Activated CD8-positive, alpha-beta T cell treated with anti-CD3 and anti-CD28 coated beads for 36 hours (primary cell): ENCODE results near the gene ANXA9. TPM values are rescaled to one million over a fixed set of nuclear protein-coding genes. Genes with fewer than 3 reads are reported as not detected.
A peak's percentile ranks its signal among the peaks of the same experiment; 100 is the strongest.

ENCODE experiments used
- ATAC-seq: fragments of 200-7000 bp; cut with Tn5 transposase; one replicate; pipeline ENCODE4 v1.10.0; 2021; ENCODE audit warnings: mild to moderate bottlenecking, moderate library complexity
- CTCF ChIA-PET: fragments of 350-600 bp; sonication (Branson Sonifier 250); formaldehyde crosslinking; loops from one replicate; lab custom pipeline; 2021; ENCODE audit warnings: antibody characterized with exemption; lab: Charles Lee
- POLR2A ChIA-PET: fragments of 350-600 bp; sonication (Branson Sonifier 250); formaldehyde crosslinking; loops from one replicate; lab custom pipeline; 2021; ENCODE audit warnings: antibody characterized with exemption; lab: Charles Lee
- DNase-seq: peaks from one replicate; pipeline ENCODE4 v3.0.0-alpha.2; 2020
- H3K27ac Mint-ChIP-seq: one replicate; pipeline ENCODE4 v1.8.0; 2021; ENCODE audit warnings: mild to moderate bottlenecking, mixed read lengths
- H3K27me3 Mint-ChIP-seq: one replicate; pipeline ENCODE4 v1.8.0; 2021; ENCODE audit warnings: mixed read lengths
- H3K36me3 Mint-ChIP-seq: one replicate; pipeline ENCODE4 v1.8.0; 2021; ENCODE audit warnings: low read depth, mixed read lengths
- H3K4me1 Mint-ChIP-seq: one replicate; pipeline ENCODE4 v1.8.0; 2021; ENCODE audit warnings: low read depth, mixed read lengths
- H3K4me3 Mint-ChIP-seq: one replicate; pipeline ENCODE4 v1.8.0; 2021; ENCODE audit warnings: mild to moderate bottlenecking, moderate library complexity, mixed read lengths
- H3K9me3 Mint-ChIP-seq: one replicate; pipeline ENCODE4 v1.8.0; 2021; ENCODE audit warnings: mixed read lengths
- intact Hi-C: fragments of 100-400 bp; cut with micrococcal nuclease; formaldehyde crosslinking; loops from one replicate; pipeline ENCODE4 v1.10.0; 2022
- total RNA-seq, 2 experiments: library from RNA; stranded (reverse); gene quantifications; one replicate each; pipeline ENCODE4 v1.2.3, GENCODE V29; 2021
- TF ChIP-seq, protein P1 (sequence below): fragments of 200-600 bp; IDR thresholded peaks from one replicate; pipeline ENCODE4 v1.8.0; 2022; ENCODE audit warnings: antibody characterized with exemption, mild to moderate bottlenecking

The ANXA9 gene
- total RNA-seq, 2 experiments from 2014 or later, result 0.25 TPM; not detected in 1

DNA sequence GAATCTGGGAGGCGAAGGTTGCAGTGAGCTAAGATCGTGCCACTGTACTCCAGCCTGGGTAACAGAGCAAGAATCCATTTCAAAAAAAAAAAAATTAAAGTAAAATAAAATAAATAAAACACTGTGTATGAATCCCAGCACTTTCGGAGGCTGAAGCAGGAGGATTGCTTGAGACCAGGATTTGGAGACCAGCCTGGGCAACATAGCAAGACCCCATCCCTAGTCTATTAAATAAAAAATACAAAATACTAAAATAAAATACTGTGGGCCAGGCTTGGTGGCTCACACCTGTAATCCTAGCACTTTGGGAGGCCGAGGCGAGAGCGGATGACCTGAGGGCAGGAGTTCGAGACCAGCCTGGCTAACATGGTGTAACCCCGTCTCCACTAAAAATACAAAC, 50.1 kb downstream of the ANXA9 start:
- intact Hi-C loops, result no loop called here
- POLR2A ChIA-PET, result no interaction called here
- no peak overlapping the region for H3K27ac Mint-ChIP-seq
- H3K27me3 Mint-ChIP-seq, result no peaks in the 10 kb centered on the region
- H3K9me3 Mint-ChIP-seq, result no peaks in the 10 kb centered on the region
- no peaks in the 10 kb centered on the region for H3K4me1 Mint-ChIP-seq
- CTCF ChIA-PET, result interaction anchor here (0.7 to 1.4 kb wide), 2 partner anchors 37 to 123 kb away, joined by 4 read pairs; no protein-coding TSS in a partner anchor
- H3K36me3 Mint-ChIP-seq, result peaks cover 10% of the 10 kb centered on the region
- no peak for DNase-seq
- TF ChIP-seq, protein P1, sequence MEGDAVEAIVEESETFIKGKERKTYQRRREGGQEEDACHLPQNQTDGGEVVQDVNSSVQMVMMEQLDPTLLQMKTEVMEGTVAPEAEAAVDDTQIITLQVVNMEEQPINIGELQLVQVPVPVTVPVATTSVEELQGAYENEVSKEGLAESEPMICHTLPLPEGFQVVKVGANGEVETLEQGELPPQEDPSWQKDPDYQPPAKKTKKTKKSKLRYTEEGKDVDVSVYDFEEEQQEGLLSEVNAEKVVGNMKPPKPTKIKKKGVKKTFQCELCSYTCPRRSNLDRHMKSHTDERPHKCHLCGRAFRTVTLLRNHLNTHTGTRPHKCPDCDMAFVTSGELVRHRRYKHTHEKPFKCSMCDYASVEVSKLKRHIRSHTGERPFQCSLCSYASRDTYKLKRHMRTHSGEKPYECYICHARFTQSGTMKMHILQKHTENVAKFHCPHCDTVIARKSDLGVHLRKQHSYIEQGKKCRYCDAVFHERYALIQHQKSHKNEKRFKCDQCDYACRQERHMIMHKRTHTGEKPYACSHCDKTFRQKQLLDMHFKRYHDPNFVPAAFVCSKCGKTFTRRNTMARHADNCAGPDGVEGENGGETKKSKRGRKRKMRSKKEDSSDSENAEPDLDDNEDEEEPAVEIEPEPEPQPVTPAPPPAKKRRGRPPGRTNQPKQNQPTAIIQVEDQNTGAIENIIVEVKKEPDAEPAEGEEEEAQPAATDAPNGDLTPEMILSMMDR, result no peak
- no peak overlapping the region for H3K4me3 Mint-ChIP-seq
- ATAC-seq, result no peak

DNA sequence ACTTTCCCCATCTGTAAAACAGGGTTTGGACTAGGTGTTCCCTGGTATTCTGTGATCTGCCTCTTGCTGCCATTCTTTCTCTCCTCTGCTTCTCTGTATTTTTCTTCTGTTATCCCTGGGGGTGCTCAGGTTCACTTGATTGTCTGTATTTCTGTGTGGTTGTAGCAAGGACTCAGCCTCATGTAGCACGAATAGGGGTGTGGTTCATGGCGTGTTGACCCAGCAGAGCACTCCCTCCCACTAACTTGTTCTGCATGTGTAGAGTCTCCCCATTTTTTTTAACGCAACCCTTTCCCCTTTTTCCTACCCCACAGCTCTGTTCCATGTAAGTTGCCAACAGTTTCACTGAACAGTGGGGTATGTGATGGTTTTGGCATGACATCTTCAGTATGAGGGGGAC, 53.1 kb downstream of the ANXA9 start:
- ATAC-seq, result no peak
- Mint-ChIP-seq H3K4me3 (no peak overlapping the region), H3K27ac (peak overlapping the region; percentile 38), H3K27me3 (no peaks in the 10 kb centered on the region), H3K9me3 (no peaks in the 10 kb centered on the region), H3K4me1 (no peaks in the 10 kb centered on the region), H3K36me3 (peaks cover 4% of the 10 kb centered on the region)
- TF ChIP-seq, protein P1, result no peak
- intact Hi-C loops, result no loop called here
- ChIA-PET CTCF (interaction anchor here (1.1 kb wide), 1 partner anchor 9 kb away, joined by 3 read pairs; no protein-coding TSS in a partner anchor), POLR2A (no interaction called here)
- no peak for DNase-seq

DNA sequence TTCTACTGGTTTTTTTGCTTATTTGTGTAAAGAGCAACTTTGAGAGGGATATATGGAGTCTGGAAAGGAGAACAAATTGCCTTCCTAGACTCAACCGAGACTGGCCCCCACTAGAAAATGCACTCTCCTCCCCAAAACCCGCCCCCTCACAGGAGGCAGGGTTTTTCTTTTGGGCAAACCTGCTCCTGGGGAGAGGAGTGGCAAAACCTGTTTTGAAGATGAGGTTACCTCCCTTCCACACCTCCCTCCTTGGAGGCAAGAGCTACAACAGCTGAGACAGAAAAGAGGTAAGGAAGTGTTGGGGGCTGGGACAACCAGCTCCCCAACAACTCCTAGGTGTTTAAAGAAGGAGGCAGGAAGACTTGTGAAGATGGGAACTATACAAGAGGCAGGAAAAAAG, 54.3 kb downstream of the ANXA9 start, which contains the start of gene BNIPL:
Gene BNIPL, plus strand, starts transcription at position 231 of the 400 bp plus-strand sequence. Its CDS starts 140 bp downstream, at position 371.
- Mint-ChIP-seq H3K27me3 (no peaks in the 10 kb centered on the region), H3K4me3 (no peak within 1 kb of the TSS), H3K27ac (no peak within 1 kb of the TSS), H3K4me1 (no peaks in the 10 kb centered on the region), H3K9me3 (no peaks in the 10 kb centered on the region), H3K36me3 (peaks cover 2% of the 10 kb centered on the region)
- intact Hi-C loops, result no loop called here
- POLR2A ChIA-PET, result interaction anchor here (0.6 to 1.5 kb wide), 2 partner anchors 8 to 151 kb away, joined by 3 to 5 read pairs; no protein-coding TSS in a partner anchor
- CTCF ChIA-PET, result interaction anchor here (0.6 to 3.2 kb wide), 4 partner anchors 10 to 114 kb away, joined by 3 to 15 read pairs (median 4); partner anchors contain the start of gene C1orf56
- TF ChIP-seq, protein P1, result no peak
- ATAC-seq (no peak), DNase-seq (no peak)

DNA sequence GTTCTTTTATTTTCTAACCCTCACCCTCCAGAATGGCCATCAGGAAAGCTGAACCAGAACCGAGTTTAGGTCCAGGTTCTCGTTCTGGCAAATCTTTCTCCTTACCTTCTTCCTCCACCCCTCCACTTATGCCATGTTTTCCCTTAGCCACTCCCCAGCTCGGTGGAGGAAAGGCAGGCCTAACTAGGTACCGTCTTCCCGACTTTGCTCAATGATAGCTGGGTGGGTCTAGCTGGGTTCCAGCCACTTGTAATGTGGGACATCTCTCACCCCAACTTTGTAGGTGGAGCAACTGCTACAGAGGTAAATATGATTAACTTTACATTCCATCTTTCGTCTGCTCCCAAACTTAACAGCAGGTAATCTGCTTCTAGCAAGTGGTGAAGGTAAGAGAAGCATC, 54.9 kb downstream of the ANXA9 start:
- H3K9me3 Mint-ChIP-seq, result no peaks in the 10 kb centered on the region
- H3K4me3 Mint-ChIP-seq, result no peak overlapping the region
- H3K27me3 Mint-ChIP-seq, result no peaks in the 10 kb centered on the region
- intact Hi-C loops, result no loop called here
- ATAC-seq (no peak), DNase-seq (no peak)
- ChIA-PET POLR2A (interaction anchor here (0.7 to 1.5 kb wide), 2 partner anchors 9 to 31 kb away, joined by 3 to 5 read pairs; partner anchors contain the start of gene MINDY1), CTCF (interaction anchor here (1.0 to 3.2 kb wide), 3 partner anchors 11 to 13 kb away, joined by 3 to 15 read pairs (median 4); partner anchors contain the start of gene C1orf56)
- peaks cover 2% of the 10 kb centered on the region for H3K36me3 Mint-ChIP-seq
- no peak overlapping the region for H3K27ac Mint-ChIP-seq
- TF ChIP-seq, protein P1, result no peak
- no peaks in the 10 kb centered on the region for H3K4me1 Mint-ChIP-seq

DNA sequence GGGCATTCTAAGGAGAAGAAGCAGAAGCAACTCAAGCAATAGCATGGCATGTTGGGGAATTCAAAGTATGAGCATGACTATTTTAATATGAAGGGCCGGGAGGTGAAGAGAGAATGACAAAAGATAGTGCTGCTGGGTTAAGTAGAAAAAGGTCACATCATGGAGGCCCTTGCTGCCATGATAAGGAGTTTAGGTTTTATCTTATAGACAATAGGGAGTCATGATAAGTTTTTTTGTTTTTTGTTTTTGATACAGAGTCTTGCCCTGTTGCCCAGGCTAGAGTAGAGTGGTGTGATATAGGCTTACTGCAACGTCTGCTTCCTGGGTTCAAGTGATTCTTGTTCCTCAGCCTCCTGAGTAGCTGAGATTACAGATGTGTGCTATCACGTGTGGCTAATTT, 57.4 kb downstream of the ANXA9 start:
- DNase-seq (no peak), ATAC-seq (no peak)
- no peak overlapping the region for H3K4me3 Mint-ChIP-seq
- H3K27ac Mint-ChIP-seq, result no peak overlapping the region
- H3K9me3 Mint-ChIP-seq, result no peaks in the 10 kb centered on the region
- H3K27me3 Mint-ChIP-seq, result no peaks in the 10 kb centered on the region
- peaks cover 6% of the 10 kb centered on the region for H3K4me1 Mint-ChIP-seq
- intact Hi-C loops, result no loop called here
- TF ChIP-seq, protein P1, result no peak
- POLR2A ChIA-PET, result interaction anchor here (0.6 kb wide), 1 partner anchor 14 kb away, joined by 4 read pairs; no protein-coding TSS in a partner anchor
- H3K36me3 Mint-ChIP-seq, result no peaks in the 10 kb centered on the region
- CTCF ChIA-PET, result interaction anchor here (2.3 kb wide), 1 partner anchor 15 kb away, joined by 7 read pairs; no protein-coding TSS in a partner anchor
